Endodermal cell (in vitro differentiated cells): ENCODE results near the gene RNF181. TPM values are rescaled to one million over a fixed set of nuclear protein-coding genes. Genes with fewer than 3 reads are reported as not detected.

Experiments
- DNase-seq: peaks from one replicate; pipeline ENCODE4 v3.0.0-alpha.2; 2017
- H3K27ac ChIP-seq: 2 replicates; pipeline ENCODE4 v1.5.1; 2013; ENCODE audit warnings: mild to moderate bottlenecking, low read depth, low read length, moderate library complexity
- H3K27me3 ChIP-seq: 2 replicates; pipeline ENCODE4 v1.6.1; 2013; ENCODE audit warnings: mild to moderate bottlenecking, low read length, moderate library complexity; ENCODE audit not compliant: insufficient read depth, control insufficient read depth, poor library complexity, severe bottlenecking
- H3K36me3 ChIP-seq: 2 replicates; pipeline ENCODE4 v1.7.0; 2013; ENCODE audit warnings: mild to moderate bottlenecking, low read length, moderate library complexity; ENCODE audit not compliant: control insufficient read depth, insufficient read depth
- H3K4me1 ChIP-seq: one replicate; pipeline ENCODE4 v1.7.0; 2013; ENCODE audit warnings: low read length; ENCODE audit not compliant: control insufficient read depth, insufficient read depth
- H3K4me3 ChIP-seq: 2 replicates; pipeline ENCODE4 v1.5.1; 2013; ENCODE audit warnings: mild to moderate bottlenecking, low read length, moderate library complexity
- H3K9ac ChIP-seq: 2 replicates; pipeline ENCODE4 v1.6.1; 2013; ENCODE audit warnings: mild to moderate bottlenecking, low read length, moderate library complexity; ENCODE audit not compliant: poor library complexity, severe bottlenecking; ENCODE audit errors: extremely low read depth
- H3K9me3 ChIP-seq: 2 replicates; pipeline ENCODE4 v1.6.1; 2013; ENCODE audit warnings: mild to moderate bottlenecking, low read length, moderate library complexity; ENCODE audit not compliant: control insufficient read depth
- H3K27ac Mint-ChIP-seq: 2 replicates; pipeline ENCODE4 v1.8.0; 2020; ENCODE audit warnings: mixed read lengths
- H3K27me3 Mint-ChIP-seq: 2 replicates; pipeline ENCODE4 v1.8.0; 2021; ENCODE audit warnings: mild to moderate bottlenecking, mixed read lengths; ENCODE audit not compliant: insufficient read depth
- H3K36me3 Mint-ChIP-seq: 2 replicates; pipeline ENCODE4 v1.8.0; 2020; ENCODE audit warnings: low read depth, mixed read lengths
- H3K4me1 Mint-ChIP-seq: 2 replicates; pipeline ENCODE4 v1.8.0; 2020; ENCODE audit warnings: mixed read lengths
- H3K4me3 Mint-ChIP-seq: 2 replicates; pipeline ENCODE4 v1.8.0; 2020; ENCODE audit warnings: mild to moderate bottlenecking, moderate library complexity, mixed read lengths
- H3K9me3 Mint-ChIP-seq: 2 replicates; pipeline ENCODE4 v1.8.0; 2020; ENCODE audit warnings: mild to moderate bottlenecking, mixed read lengths
- WGBS, 2 experiments: methylation state at CpG; one replicate each; pipeline versions ENCODE4 v1.1.5 to v1.1.7; 2013; ENCODE audit warnings: missing lambda C conversion rate in 2 of 2, mixed read lengths in 1 of 2; ENCODE audit not compliant: insufficient coverage in 1 of 2, insufficient read length in 1 of 2; 5-methylcytosine and 5-hydroxymethylcytosine counted together
- total RNA-seq, 2 donors: library from RNA; stranded (reverse); fragmentation: NEBNext Ultra II Directional in 1 of 2; extraction: Animal tissue kit (Norgen Biotek cat#: 25700) in 1 of 2; gene quantifications; 2 replicates in 1 of 2; 3 replicates in 1 of 2; pipeline ENCODE4 v1.2.1, GENCODE V29; 2021
- TF ChIP-seq, protein P1 (sequence below): fragments of 200-600 bp; sonication (generic); conservative IDR thresholded peaks from 2 replicates; pipeline ENCODE4 v1.5.0; 2021; ENCODE audit warnings: antibody characterized with exemption, mild to moderate bottlenecking

The RNF181 gene
- total RNA-seq, 2 donors from 2014 or later = 113 to 118 TPM

DNA sequence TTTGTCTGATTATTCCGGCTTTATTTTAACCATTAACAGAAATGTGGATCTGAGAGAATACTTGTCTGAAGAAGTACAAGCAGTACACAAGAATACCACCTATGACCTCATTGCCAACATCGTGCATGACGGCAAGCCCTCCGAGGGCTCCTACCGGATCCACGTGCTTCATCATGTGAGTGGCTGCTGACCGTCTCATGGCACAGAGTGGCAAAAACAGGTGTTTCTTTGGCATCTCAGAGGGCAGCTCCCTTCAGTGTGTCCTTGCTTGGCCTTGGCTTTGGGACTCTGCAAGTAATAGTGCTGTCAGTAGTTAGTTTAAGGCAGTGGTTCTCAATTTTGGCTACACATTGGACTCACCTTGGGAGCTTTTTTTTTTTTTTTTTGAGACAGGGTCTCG, 49.4 kb downstream of the RNF181 start:
- Mint-ChIP-seq H3K9me3 (no peaks in the 10 kb centered on the region), H3K27ac (no peak overlapping the region), H3K4me1 (peaks cover 4% of the 10 kb centered on the region), H3K27me3 (no peaks in the 10 kb centered on the region), H3K36me3 (peaks cover 85% of the 10 kb centered on the region), H3K4me3 (no peak overlapping the region)
- Histone ChIP-seq H3K9ac (no peak overlapping the region), H3K36me3 (peaks cover 96% of the 10 kb centered on the region), H3K27me3 (no peaks in the 10 kb centered on the region), H3K4me1 (no peaks in the 10 kb centered on the region), H3K9me3 (no peaks in the 10 kb centered on the region), H3K4me3 (no peak overlapping the region), H3K27ac (no peak overlapping the region)
- TF ChIP-seq, protein P1, sequence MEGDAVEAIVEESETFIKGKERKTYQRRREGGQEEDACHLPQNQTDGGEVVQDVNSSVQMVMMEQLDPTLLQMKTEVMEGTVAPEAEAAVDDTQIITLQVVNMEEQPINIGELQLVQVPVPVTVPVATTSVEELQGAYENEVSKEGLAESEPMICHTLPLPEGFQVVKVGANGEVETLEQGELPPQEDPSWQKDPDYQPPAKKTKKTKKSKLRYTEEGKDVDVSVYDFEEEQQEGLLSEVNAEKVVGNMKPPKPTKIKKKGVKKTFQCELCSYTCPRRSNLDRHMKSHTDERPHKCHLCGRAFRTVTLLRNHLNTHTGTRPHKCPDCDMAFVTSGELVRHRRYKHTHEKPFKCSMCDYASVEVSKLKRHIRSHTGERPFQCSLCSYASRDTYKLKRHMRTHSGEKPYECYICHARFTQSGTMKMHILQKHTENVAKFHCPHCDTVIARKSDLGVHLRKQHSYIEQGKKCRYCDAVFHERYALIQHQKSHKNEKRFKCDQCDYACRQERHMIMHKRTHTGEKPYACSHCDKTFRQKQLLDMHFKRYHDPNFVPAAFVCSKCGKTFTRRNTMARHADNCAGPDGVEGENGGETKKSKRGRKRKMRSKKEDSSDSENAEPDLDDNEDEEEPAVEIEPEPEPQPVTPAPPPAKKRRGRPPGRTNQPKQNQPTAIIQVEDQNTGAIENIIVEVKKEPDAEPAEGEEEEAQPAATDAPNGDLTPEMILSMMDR = no peak
- DNase-seq = no peak
- 95 to 98% methylated on average over 7 to 8 of the region's 8 CpGs for WGBS, 2 experiments

DNA sequence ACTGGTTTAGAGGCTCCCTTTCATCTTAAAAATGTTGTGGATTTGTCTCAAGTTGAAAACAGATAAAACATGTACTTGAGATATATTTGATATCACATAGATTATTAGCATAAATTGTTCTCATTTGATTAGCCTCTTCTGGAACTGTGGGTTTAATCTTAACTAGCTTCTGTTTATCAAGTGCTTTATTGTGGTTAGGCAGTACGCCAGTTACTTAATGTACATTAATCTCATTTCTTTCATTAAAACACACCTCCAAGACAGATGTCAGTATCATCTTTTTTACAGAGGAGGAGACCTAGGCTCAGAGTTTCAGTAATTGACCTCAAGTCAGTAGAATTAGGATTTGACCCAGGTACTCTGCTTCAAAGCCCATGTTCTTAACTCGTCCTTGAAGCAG, 50.6 kb downstream of the RNF181 start:
- peaks cover 4% of the 10 kb centered on the region for H3K4me1 Mint-ChIP-seq
- Histone ChIP-seq H3K4me1 (no peaks in the 10 kb centered on the region), H3K27ac (no peak overlapping the region), H3K4me3 (no peak overlapping the region), H3K9ac (no peak overlapping the region), H3K27me3 (no peaks in the 10 kb centered on the region), H3K9me3 (no peaks in the 10 kb centered on the region), H3K36me3 (peaks cover 95% of the 10 kb centered on the region)
- TF ChIP-seq, protein P1 = no peak
- 91 to 100% methylated on average over 1 to 2 of the region's 2 CpGs for WGBS, 2 experiments
- no peak for DNase-seq
- no peaks in the 10 kb centered on the region for H3K9me3 Mint-ChIP-seq
- no peak overlapping the region for H3K27ac Mint-ChIP-seq
- no peaks in the 10 kb centered on the region for H3K27me3 Mint-ChIP-seq
- no peak overlapping the region for H3K4me3 Mint-ChIP-seq
- peaks cover 80% of the 10 kb centered on the region for H3K36me3 Mint-ChIP-seq

Other genes starting within 250 kb of the RNF181 start
- gene RETSAT, start 241.2 kb upstream of the RNF181 start, total RNA-seq = 10 to 100 TPM; 12.7 to 19.7 TPM
- gene ELMOD3, start 241.0 kb upstream of the RNF181 start, total RNA-seq = 10 to 100 TPM; 12.4 to 18.9 TPM
- gene CAPG, start 185.4 kb upstream of the RNF181 start, total RNA-seq = 100 to 1,000 TPM; 104 to 119 TPM
- 1 to 10 TPM in 1 of 2 donors, under 1 TPM in 1; 0.68 to 1.1 TPM for gene SH2D6, start 177.0 kb upstream of the RNF181 start, total RNA-seq
- 100 to 1,000 TPM; 171 to 267 TPM for gene MAT2A, start 56.6 kb upstream of the RNF181 start, total RNA-seq
- gene GGCX, start 34.3 kb upstream of the RNF181 start, total RNA-seq = 10 to 100 TPM; 74.5 to 89.5 TPM
- gene VAMP8, start 18.2 kb upstream of the RNF181 start, total RNA-seq = 100 to 1,000 TPM in 1 of 2 donors, 10 to 100 TPM in 1; 80.4 to 146 TPM
- 10 to 100 TPM in 1 of 2 donors, 1 to 10 TPM in 1; 6.3 to 13.9 TPM for gene VAMP5, start 11.3 kb upstream of the RNF181 start, total RNA-seq
- gene TMEM150A, start 7.0 kb downstream of the RNF181 start, total RNA-seq = 10 to 100 TPM; 23.8 to 32.2 TPM
- gene C2orf68, start 16.3 kb downstream of the RNF181 start, total RNA-seq = 10 to 100 TPM; 63.2 to 66.5 TPM
- 100 to 1,000 TPM in 1 of 2 donors, 10 to 100 TPM in 1; 75.7 to 102 TPM for gene USP39, start 20.4 kb downstream of the RNF181 start, total RNA-seq
- gene SFTPB, start 72.5 kb downstream of the RNF181 start, total RNA-seq = not detected
- not detected for gene GNLY, start 98.6 kb downstream of the RNF181 start, total RNA-seq
- 1 to 10 TPM; 1.3 to 1.6 TPM for gene ATOH8, start 158.2 kb downstream of the RNF181 start, total RNA-seq